G401.6 (cell line): ENCODE measurements around the gene NUDT14.

ENCODE experiments used
- FAIRE-seq: peaks from 2 replicates; lab custom pipeline; 2012; peaks lifted over from hg19 to GRCh38; lab: Jason Lieb, UNC

NUDT14 gene

GRCh38 chr14:105173901-105174894, 6.9 kb downstream of the NUDT14 start:
- FAIRE-seq: no peak

DNA sequence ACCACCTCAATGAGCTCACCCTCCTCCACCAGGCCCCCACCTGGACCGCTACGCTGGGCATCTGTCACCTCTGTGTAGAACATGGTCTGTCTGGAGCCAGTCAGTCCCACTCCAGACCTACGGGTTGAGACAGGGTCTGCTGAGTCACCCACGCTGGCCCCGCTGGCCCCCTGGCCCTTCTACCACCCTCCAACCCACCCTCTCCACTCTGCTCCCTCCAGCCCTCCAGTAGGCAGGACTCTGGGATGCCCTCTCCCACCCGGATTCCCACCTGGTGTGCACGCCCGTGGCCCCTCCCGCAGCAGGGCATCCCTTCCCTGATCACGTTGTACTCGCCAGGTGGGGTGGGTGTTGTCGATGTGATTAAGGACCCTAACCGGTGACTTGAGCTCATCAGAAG, 8.0 kb downstream of the NUDT14 start:
- no peak for FAIRE-seq

GRCh38 chr14:105172476-105172875, 8.6 kb downstream of the NUDT14 start:
- no peak for FAIRE-seq

- no peak for FAIRE-seq
These were observed 10.0 kb downstream of the NUDT14 start for GRCh38 chr14:105171004-105171673.

- no peak for FAIRE-seq
These were observed 11.1 kb downstream of the NUDT14 start for GRCh38 chr14:105169776-105170655.

GRCh38 chr14:105168979-105169507, 12.1 kb downstream of the NUDT14 start:
- FAIRE-seq: no peak

DNA sequence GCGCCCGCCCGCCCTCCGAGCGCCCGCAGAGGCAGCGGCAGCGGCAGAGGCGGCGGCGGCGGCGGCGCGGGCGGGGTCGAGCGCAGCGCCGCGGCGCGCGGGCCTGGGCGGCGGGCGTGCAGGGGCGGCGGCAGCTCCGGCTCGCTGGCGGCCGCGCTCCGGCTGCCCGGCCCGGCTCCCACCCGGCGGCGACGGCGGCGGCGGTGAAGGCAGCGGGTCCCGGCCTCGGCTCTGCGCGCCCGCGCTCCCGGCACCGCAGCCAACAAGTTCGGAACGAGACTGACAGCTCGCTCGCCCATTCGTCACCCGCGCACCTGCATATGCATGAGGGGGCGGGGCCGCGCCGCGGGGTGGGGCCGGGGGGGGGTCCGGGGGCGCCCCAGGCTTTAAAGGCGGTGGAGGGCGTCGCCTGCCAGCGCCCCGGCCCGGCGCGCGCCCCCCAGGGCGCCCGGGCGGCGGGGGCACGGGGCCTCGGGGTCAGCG, 12.6 kb downstream of the NUDT14 start, which contains the start of gene JAG2:
JAG2 (minus strand) TSS at position 281 of the 483 bp plus-strand sequence. CDS start 356 bp downstream, outside the sequence.
- FAIRE-seq: no peak

- FAIRE-seq: no peak
These were observed 13.1 kb downstream of the NUDT14 start for GRCh38 chr14:105168093-105168420.

GRCh38 chr14:105167303-105168092, 13.6 kb downstream of the NUDT14 start:
- no peak for FAIRE-seq

DNA sequence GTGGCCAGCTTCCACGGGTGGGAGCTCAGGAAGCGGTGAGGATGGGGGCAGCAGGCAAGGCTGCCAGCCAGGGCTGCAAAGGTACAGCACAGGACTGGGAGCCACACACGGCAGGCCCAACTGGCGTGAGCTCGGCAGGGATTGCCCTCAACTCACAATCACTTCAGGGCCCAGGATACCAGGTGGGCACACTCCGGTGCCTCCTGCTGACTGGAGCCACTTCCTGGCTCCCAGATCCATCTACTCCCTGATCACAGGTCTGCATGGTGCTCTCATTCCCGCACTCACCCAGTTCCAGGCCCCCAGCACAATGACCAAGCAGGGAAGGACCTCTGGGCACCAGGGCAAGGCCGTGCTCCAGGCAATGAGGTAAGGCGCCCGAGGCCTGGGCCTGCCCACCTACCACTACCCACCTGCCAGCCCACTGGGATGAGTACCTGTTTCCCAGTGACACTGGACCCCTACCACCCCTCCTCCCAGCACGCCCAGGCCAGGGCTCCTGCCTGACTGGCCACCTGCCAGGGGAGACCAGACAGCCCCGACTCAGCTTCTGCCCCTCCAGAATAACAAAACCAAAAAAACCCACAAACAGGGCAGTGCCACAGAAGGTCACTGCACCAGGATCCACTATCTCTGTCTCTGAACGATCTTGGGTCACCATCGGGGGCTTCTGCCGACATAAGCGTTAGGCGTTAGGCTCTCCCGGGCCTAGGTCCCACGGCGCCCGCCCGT, 14.4 kb downstream of the NUDT14 start:
- FAIRE-seq: no peak

- no peak for FAIRE-seq
These were observed 15.2 kb downstream of the NUDT14 start for GRCh38 chr14:105165761-105166485.

GRCh38 chr14:105165134-105165704, 15.9 kb downstream of the NUDT14 start:
- FAIRE-seq: no peak

DNA sequence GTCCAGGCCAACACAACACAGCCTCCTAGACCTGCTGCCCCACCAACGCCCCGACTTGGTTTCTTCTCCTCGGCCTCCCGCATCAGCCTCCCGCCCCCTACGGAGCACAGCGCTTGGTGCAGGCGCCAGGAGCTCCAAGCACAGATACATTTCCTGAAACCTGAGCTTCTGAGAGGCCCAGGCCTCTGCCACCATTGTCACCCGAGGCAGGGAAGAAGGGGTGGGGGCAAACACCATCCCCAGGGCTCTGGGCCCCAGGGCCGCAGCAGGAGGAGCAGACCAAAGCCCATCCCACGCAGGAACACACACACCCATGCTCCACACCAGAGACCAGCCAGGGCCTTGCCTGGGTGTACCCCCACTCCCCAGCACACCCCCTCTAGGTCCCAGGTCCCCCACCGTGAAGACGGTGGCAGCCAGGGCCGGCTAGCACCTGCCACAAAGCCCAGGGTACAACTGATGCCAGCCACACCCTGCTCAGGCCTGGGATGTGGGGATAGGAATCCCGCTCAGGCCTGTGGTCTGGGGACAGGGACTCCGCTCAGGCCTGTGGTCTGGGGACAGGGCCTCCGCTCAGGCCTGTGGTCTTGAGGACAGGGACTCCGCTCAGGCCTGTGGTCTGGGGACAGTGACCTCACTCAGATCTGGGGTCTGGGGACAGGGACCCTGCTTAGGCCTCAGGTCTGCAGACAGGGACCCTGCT, 17.9 kb downstream of the NUDT14 start:
- no peak for FAIRE-seq

DNA sequence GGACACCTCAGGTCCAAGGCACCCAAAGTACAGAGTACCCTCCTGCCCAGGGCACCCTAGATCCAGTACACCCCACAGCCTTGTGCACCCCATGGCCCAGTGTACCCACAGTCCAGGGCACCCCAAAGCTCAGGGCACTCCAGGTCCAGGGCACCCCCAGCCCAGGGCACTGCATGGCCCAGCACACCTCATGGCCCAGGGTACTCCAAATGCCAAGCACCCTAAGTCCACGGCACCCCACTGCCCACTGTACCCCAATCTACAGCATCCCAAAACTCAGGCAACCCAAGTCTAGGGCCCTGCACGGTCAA, 18.5 kb downstream of the NUDT14 start:
- FAIRE-seq: no peak

- no peak for FAIRE-seq
These were observed 19.0 kb downstream of the NUDT14 start for GRCh38 chr14:105161964-105162668.

DNA sequence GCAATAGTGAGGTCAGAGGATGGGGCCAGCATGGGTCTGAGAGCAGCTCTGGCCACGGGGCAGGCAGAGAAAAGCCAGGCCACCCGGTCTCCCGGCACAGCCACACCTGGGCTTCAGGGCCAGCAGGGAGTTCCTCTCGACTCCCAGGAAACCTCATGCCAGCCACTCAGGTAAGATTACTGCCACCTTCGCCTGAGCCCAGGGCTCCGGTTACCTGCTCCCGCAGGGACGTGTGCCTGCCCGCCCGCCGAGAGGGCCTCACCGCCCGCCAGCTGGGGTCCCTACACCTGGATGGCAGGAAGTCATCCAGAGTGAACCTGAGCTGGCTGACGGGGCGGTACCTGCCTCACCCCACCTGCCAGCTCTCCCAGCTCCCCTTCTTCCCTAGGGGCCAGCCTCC, 19.8 kb downstream of the NUDT14 start:
- FAIRE-seq: no peak

DNA sequence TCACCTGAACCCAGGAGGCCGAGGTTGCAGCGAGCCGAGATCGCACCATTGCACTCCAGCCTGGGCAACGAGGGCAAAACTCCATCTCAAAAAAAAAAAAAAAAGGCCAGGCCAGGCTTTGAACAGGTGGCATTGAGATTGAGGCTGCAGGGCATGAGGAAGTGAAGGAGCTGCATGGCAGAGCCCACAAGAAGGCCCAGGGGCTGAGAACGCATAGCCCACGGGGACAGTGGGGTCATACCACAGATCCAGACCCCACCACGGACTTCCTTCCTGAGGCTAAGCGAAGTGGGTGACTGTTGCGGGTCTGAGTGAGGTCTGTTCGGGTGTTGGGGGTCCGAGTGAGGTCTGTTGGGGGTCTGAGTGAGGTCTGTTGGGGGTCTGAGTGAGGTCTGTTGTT, 20.3 kb downstream of the NUDT14 start:
- FAIRE-seq: no peak

DNA sequence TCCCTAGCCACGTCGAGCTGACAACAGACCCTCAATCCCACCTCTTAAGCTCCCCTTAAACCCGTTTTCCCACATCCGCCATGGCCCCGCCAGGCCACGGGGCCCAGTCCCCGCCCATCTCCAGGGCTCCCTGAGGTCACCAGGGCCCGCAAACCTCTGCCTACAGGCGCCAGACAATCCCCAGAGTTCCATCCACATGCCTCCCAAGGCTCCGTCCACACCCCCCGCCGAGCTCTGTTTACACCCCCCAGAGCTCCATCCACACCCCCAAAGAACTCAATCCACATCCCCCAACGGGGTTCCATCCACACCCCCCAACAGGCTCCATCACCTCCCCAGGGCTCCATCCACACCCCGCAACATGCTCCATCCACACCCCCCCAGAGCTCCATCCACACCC, 21.8 kb downstream of the NUDT14 start:
- no peak for FAIRE-seq
